ENCODE measurements around the gene PPP2R5C. TPM values are rescaled to one million over a fixed set of nuclear protein-coding genes. Genes with fewer than 3 reads are reported as not detected.

PPP2R5C gene
- total RNA-seq, 1 experiment from 2014 or later: 93.0 TPM

DNA sequence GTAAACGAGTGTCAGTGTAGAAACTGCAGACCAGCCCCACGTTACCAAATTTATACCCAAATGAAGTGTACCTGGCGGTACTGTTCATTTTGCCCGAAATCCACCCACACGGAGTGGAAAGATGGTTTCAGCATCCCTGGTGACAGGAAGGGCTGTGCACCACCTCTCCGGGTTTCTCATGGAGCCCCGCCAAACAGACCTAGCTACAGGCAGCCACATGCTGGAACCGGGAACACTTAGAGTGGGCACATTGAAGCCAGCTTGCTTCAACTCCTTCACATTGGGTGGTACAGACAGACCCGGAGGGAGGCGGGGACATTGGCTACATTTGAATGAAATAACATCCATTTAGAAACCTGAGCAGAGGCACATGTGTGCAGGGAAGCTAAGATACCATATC lies 84.4 kb downstream of the PPP2R5C start:
- no peak overlapping the region for H3T11ph ChIP-seq (ENCODE audit: low read length)
- no peaks in the 10 kb centered on the region; the same call in 1 of the 2 replicates for H3K79me2 ChIP-seq (ENCODE audit: insufficient read depth, low read length)
- H3K4me3 Mint-ChIP-seq: no peak overlapping the region
- no peaks in the 10 kb centered on the region for H3K9me3 Mint-ChIP-seq
- H3K27me3 ChIP-seq (ENCODE audit: insufficient read depth, low read length): no peaks in the 10 kb centered on the region
- no peak for DNase-seq
- H2BK20ac ChIP-seq (ENCODE audit: low read depth, low read length, poor library complexity, severe bottlenecking): no peak overlapping the region
- no peak overlapping the region for H3K14ac ChIP-seq (ENCODE audit: insufficient read depth, low read length)
- H2BK12ac ChIP-seq (ENCODE audit: insufficient read length, low read depth, low read length): no peak overlapping the region
- no peak overlapping the region for H2AK5ac ChIP-seq (ENCODE audit: insufficient read length, low read length)
- no peak overlapping the region for H3K56ac ChIP-seq (ENCODE audit: insufficient read length, low read depth, low read length)
- H3K27me3 Mint-ChIP-seq (ENCODE audit: low read depth): no peaks in the 10 kb centered on the region
- no peak overlapping the region for H3K4me2 ChIP-seq (ENCODE audit: insufficient read depth, insufficient read length, low read length)
- H3K4ac ChIP-seq (ENCODE audit: low read depth, low read length): no peak overlapping the region
- peaks cover 3% of the 10 kb centered on the region for H3K79me1 ChIP-seq (ENCODE audit: insufficient read depth, low read depth, low read length, poor library complexity, severe bottlenecking)
- H2AFZ ChIP-seq (ENCODE audit: low read length): no peak overlapping the region
- H2BK5ac ChIP-seq (ENCODE audit: insufficient read length, low read length): no peak overlapping the region
- no peak overlapping the region for H3K9ac ChIP-seq (ENCODE audit: extremely low read depth, insufficient read length, low read length)
- no CpG with 5 or more reads among the region's 10 CpGs for WGBS (ENCODE audit: extremely low coverage, insufficient read length, low lambda C conversion rate)
- no peak overlapping the region for H4K91ac ChIP-seq (ENCODE audit: insufficient read length, low read depth, low read length)
- no peaks in the 10 kb centered on the region for H3K9me3 ChIP-seq (ENCODE audit: control insufficient read depth, low read depth, low read length)
- 0 out of 2 replicates have a peak, but pooled peaks cover 2% of the 10 kb centered on the region for H3K4me1 ChIP-seq (ENCODE audit: insufficient read depth, low read length)
- H3K23ac ChIP-seq (ENCODE audit: insufficient read length, low read depth, low read length): no peak overlapping the region
- H2BK15ac ChIP-seq (ENCODE audit: low read depth, low read length): no peak overlapping the region
- H4K8ac ChIP-seq (replicated peaks; ENCODE audit: insufficient read length, low read depth, low read length): no peak overlapping the region
- no peaks in the 10 kb centered on the region for H3K23me2 ChIP-seq (ENCODE audit: insufficient read length, low read depth, low read length, poor library complexity, severe bottlenecking)
- no peaks in the 10 kb centered on the region for H3K36me3 Mint-ChIP-seq (ENCODE audit: insufficient read depth in 1 of 3, low read depth in 3 of 3)
- no peak overlapping the region for H2BK120ac ChIP-seq (ENCODE audit: low read depth, low read length, poor library complexity, severe bottlenecking)
- TF ChIP-seq, protein P1, sequence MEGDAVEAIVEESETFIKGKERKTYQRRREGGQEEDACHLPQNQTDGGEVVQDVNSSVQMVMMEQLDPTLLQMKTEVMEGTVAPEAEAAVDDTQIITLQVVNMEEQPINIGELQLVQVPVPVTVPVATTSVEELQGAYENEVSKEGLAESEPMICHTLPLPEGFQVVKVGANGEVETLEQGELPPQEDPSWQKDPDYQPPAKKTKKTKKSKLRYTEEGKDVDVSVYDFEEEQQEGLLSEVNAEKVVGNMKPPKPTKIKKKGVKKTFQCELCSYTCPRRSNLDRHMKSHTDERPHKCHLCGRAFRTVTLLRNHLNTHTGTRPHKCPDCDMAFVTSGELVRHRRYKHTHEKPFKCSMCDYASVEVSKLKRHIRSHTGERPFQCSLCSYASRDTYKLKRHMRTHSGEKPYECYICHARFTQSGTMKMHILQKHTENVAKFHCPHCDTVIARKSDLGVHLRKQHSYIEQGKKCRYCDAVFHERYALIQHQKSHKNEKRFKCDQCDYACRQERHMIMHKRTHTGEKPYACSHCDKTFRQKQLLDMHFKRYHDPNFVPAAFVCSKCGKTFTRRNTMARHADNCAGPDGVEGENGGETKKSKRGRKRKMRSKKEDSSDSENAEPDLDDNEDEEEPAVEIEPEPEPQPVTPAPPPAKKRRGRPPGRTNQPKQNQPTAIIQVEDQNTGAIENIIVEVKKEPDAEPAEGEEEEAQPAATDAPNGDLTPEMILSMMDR (conservative IDR thresholded peaks at IDR 0.05): no peak
- no peak overlapping the region; a peak in 1 of 7 replicates for H3K27ac Mint-ChIP-seq
- H4K5ac ChIP-seq (ENCODE audit: insufficient read length, low read depth, low read length): no peak overlapping the region
- no peak overlapping the region for H3K18ac ChIP-seq (ENCODE audit: insufficient read length, low read depth, low read length)
- no peaks in the 10 kb centered on the region for H4K20me1 ChIP-seq (ENCODE audit: control insufficient read depth, insufficient read depth, insufficient read length)
- peaks cover 14 to 24% of the 10 kb centered on the region in 2 experiments for H3K4me1 Mint-ChIP-seq
- no peak overlapping the region for H3K27ac ChIP-seq (ENCODE audit: insufficient read length, low read depth, low read length)
